Spinal cord (tissue), 10 donors: ENCODE results near the gene OBSCN. TPM values are rescaled to one million over a fixed set of nuclear protein-coding genes. Genes with fewer than 3 reads are reported as not detected.
A peak's percentile ranks its signal among the peaks of the same experiment; 100 is the strongest.
"Not testable (repeated sequence)": the region's sequence is repeated elsewhere in the genome, so short reads cannot be mapped to it uniquely, and the experiment has no call there.

Experiments
- DNase-seq, 6 donors: peaks; one replicate each; pipeline versions ENCODE4 v3.0.0 to v3.0.0-alpha.2; 2013 to 2015; ENCODE audit warnings: low spot score in 6 of 6, low read depth in 4 of 6
- H3K27ac ChIP-seq: one replicate; pipeline ENCODE4 v1.5.1; 2013; ENCODE audit warnings: low read depth, low read length, control low read depth
- H3K27me3 ChIP-seq: one replicate; pipeline ENCODE4 v1.6.1; 2013; ENCODE audit warnings: low read length; ENCODE audit not compliant: control insufficient read depth, insufficient read depth
- H3K36me3 ChIP-seq: one replicate; pipeline ENCODE4 v1.6.1; 2013; ENCODE audit warnings: low read length; ENCODE audit not compliant: control insufficient read depth, insufficient read depth
- H3K4me1 ChIP-seq: one replicate; pipeline ENCODE4 v1.6.1; 2013; ENCODE audit warnings: low read length; ENCODE audit not compliant: control insufficient read depth, insufficient read depth
- H3K4me3 ChIP-seq: one replicate; pipeline ENCODE4 v1.5.1; 2013; ENCODE audit warnings: low read depth, low read length, control low read depth
- H3K9me3 ChIP-seq: one replicate; pipeline ENCODE4 v1.6.1; 2013; ENCODE audit warnings: low read length; ENCODE audit not compliant: control insufficient read depth, insufficient read depth
- WGBS: methylation state at CpG from one replicate; pipeline ENCODE4 v1.1.5; 2013; ENCODE audit warnings: missing lambda C conversion rate; ENCODE audit not compliant: insufficient coverage; 5-methylcytosine and 5-hydroxymethylcytosine counted together
- polyA plus RNA-seq, 2 donors: library from polyadenylated mRNA; unstranded; fragments of 120-200 nt; gene quantifications; one replicate each; pipeline ENCODE4 v1.2.1, GENCODE V29; 2013; ENCODE audit not compliant: insufficient read length in 2 of 2
- total RNA-seq, 2 donors: library from RNA; depleted of rRNA in 1 of 2; stranded (reverse); fragments of 120-200 nt in 1 of 2; fragments of >200 nt in 1 of 2; gene quantifications; one replicate each; pipeline versions ENCODE4 v1.2.3 to v1.2.4, GENCODE V29; 2013 to 2014
- donor health status: healthy.

Gene OBSCN
- total and polyA plus RNA-seq, 4 donors, result 13.5 to 27.2 (median 22.0) TPM

DNA sequence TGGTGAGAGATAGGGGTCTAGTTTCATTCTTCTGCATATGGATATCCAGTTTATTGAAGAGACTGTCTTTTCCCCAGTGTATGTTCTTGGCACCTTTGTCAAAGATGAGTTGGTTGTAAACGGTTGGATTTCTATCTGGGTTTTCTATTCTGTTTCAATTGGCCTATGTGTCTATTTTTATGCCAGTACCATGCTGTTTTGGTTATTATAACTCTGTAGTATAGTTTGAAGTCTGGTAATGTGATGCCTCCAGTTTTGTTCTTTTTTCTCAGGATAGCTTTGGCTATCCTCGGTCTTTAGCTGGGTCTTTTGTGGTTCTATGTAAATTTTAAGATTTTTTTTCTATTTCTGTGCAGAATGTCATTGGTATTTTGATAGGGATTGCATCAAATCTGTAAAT, 19.6 kb upstream of the OBSCN start:
- H3K4me1 ChIP-seq, H3K27me3 ChIP-seq, H3K4me3 ChIP-seq, H3K27ac ChIP-seq, H3K9me3 ChIP-seq, H3K36me3 ChIP-seq, DNase-seq: not testable (repeated sequence)
- WGBS, result 100% methylated on average over 1 of the region's 2 CpGs

DNA sequence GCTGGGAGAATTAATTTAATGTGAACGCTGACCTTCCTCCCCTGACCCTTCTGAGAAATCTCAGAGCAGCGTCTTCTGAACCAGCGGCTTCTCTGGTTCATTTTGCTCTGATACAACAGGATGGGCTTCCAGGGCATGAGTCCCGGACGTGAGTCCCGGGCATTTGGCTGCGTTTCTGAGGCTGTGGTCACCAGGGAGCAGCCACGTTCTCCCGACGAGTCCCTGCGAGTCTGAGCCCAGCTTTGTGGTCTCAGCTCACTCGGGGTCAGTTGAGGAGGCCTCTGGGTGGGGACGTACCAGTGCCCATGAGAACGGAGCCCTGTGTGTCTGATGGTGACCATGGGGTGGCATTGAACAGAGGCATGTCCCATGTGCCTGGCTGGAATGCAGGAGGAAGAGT, 17.7 kb upstream of the OBSCN start:
- Histone ChIP-seq H3K4me3 (no peak overlapping the region), H3K27me3 (no peaks in the 10 kb centered on the region), H3K9me3 (no peaks in the 10 kb centered on the region), H3K27ac (no peak overlapping the region), H3K4me1 (no peaks in the 10 kb centered on the region), H3K36me3 (peaks cover 8% of the 10 kb centered on the region)
- DNase-seq, result no peak
- WGBS, result 94% methylated on average over 14 of the region's 14 CpGs

DNA sequence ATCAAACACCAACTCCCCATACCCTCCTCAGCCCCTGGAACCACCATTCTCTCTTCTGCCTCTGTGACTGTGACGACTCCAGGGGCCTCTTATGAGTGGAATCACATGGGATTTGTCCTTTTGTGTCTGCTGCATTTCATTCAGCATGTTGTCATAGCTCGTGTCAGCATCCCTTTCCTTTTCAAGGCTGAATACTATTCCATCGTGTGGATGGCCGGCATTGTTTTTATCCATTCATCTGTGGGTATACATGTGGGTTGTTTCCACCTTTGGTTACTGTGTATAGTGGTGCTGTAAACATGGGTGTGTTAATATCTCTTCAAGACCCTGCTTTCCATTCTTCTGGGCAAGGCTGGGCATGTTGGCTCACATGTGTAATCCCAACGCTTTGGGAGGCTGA, 17.1 kb upstream of the OBSCN start:
- 71% methylated on average over 2 of the region's 5 CpGs for WGBS
- Histone ChIP-seq H3K4me3 (no peak overlapping the region), H3K36me3 (peaks cover 8% of the 10 kb centered on the region), H3K27ac (no peak overlapping the region), H3K4me1 (no peaks in the 10 kb centered on the region), H3K9me3 (no peaks in the 10 kb centered on the region), H3K27me3 (no peaks in the 10 kb centered on the region)
- no peak for DNase-seq

DNA sequence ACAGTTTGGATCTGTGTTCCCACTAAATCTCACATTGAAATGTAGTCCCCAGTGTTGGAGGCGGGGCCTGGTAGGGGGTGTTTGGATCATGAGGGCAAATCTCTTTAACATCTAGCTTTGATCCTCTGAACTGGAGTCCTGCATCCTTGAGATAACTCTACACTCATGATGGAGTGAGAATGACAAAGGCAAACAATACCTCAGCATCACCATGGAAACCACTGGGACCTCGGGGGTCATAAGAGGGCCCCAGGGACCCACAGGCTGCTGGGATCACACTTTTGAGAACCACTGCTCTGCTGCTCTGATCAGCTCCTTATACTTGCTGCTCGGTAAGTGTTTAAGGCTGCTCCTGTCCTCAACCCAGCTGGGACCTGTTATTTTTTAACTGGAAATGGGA, 13.4 kb upstream of the OBSCN start:
- peaks cover 5% of the 10 kb centered on the region for H3K36me3 ChIP-seq
- H3K27me3 ChIP-seq, result no peaks in the 10 kb centered on the region
- WGBS, result 36% methylated on average over 2 of the region's 3 CpGs
- DNase-seq, result no peak
- H3K27ac ChIP-seq, result no peak overlapping the region
- no peak overlapping the region for H3K4me3 ChIP-seq
- H3K4me1 ChIP-seq, result no peaks in the 10 kb centered on the region
- H3K9me3 ChIP-seq, result peaks cover 4% of the 10 kb centered on the region

DNA sequence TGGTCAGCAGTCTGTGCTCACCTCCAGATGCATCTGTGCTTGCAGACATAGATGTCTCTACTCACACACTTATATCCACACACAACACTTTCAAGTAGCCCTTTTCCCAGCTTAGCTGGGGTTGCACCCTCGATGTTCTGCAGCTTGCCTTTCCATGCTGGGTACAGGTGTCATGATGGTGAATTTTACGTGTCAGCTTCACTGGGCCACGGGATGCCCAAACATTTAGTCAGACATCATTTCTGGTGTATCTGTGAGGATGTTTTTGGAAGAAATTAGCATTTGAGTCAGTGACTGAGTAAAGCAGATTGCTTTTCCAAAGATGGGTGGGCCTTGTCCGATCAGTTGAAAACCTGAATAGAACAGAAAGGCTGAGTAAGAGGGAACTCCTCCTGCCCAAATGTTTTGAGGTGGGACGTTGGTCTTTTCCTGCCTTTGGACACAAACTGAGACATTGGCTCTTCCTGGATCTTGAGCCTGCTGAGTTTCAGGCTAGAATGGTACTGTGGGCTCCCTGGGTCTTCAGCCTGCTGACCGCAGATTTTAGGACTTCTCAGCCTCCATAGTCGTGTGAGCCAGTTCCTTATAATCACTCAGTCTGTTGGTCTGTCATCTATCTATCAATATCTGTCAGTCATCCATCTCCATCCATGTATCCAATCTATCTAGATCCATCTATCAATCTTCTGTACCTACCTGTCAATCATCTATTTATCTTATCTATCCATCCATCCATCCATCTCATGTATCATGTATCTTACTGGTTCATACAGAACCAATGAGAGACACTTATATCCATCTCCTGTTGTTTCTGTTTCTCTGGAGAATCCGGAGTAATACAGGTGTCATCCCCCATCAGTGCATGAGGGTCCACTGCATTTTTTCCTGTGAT, 12.7 kb upstream of the OBSCN start:
- Histone ChIP-seq H3K27me3 (no peaks in the 10 kb centered on the region), H3K36me3 (peaks cover 5% of the 10 kb centered on the region), H3K4me1 (no peaks in the 10 kb centered on the region), H3K9me3 (peaks cover 4% of the 10 kb centered on the region), H3K4me3 (no peak overlapping the region), H3K27ac (no peak overlapping the region)
- no peak for DNase-seq
- WGBS, result 79% methylated on average over 7 of the region's 8 CpGs

DNA sequence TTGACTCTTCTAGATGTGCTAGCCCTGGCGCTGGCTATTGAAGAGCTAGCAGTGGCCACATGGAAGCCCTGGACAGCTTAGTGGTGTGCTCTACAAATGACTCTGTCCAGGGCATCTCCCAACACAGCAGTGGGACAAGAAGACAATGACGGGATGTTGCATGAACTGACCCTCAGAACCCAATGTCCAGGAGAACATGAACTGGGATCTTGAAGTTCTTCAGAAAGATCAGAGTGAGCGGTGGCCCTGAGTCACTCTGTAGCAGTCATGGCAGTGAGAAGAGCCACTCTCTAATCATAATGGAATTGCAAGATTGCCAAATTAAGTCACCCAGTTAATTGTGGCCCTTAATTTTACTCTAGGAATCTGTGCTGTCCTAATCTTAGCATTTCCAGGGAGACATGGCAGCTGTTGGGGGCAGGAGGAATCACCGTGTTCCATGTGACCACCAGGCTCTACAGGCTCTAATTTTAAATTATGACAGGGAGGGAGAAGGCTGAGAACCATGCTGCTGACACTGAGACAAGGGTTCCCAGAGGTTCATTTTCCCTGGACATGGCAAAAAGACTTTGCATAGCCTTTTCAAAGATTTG, 10.2 kb upstream of the OBSCN start:
- peaks cover 4% of the 10 kb centered on the region for H3K9me3 ChIP-seq
- H3K4me1 ChIP-seq, result no peaks in the 10 kb centered on the region
- H3K27me3 ChIP-seq, result no peaks in the 10 kb centered on the region
- no peak overlapping the region for H3K4me3 ChIP-seq
- no peaks in the 10 kb centered on the region for H3K36me3 ChIP-seq
- DNase-seq, result no peak
- WGBS, result 98% methylated on average over 3 of the region's 4 CpGs
- no peak overlapping the region for H3K27ac ChIP-seq

DNA sequence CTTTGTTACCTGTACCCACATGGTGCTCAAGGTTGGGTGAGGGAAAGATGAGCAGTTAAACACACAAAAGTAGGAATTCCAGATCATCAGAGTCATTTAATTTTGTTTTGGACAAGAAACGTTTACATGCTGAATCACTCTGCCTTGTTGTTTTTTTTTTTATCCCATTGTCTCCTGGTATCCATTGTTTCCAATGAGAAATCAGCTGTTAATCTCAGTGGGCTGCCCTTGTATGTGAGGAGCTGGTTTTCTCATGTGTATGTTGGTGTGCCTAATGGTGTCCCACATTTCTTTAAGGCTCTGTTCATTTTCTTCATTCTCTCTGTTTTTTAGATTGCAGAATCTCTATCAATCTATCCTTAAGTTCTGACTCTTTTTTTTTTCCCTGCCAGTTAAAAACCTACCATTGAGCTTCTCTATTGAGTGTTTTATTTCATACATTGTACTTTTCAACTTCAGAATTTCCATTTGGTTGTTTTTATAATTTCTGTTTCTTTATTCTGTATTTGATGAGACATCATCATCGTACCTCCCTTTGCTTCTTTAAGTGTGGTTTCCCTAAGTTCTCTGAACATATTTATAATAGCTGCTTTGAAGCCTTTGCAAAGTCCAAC, 8.8 kb upstream of the OBSCN start:
- Histone ChIP-seq H3K4me1 (no peaks in the 10 kb centered on the region), H3K9me3 (peaks cover 4% of the 10 kb centered on the region), H3K4me3 (no peak overlapping the region), H3K27me3 (no peaks in the 10 kb centered on the region), H3K36me3 (no peaks in the 10 kb centered on the region), H3K27ac (no peak overlapping the region)
- no CpG with 5 or more reads among the region's 2 CpGs for WGBS
- DNase-seq, result no peak

DNA sequence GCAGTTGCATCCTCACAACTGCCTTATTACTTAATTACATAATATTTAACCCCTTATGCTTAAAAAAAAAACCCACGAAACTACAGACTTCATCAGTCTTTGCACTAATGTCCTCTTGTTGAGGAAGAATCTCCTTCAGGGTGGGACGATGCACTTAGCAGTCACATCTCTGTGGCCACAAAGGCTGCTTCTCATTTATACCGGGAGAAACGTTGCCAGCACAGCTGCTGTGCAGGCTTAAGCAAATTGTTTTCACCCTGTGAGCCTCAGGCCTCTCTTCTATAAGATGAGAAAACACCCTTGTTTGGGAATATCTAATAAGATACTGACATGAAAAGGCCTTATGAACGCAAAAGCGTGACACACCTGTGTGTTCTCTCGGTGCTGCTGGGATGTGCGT, 2.9 kb upstream of the OBSCN start:
- H3K36me3 ChIP-seq, result no peaks in the 10 kb centered on the region
- peak in 2 of 6 donors; percentile 21 to 25 for DNase-seq
- no peaks in the 10 kb centered on the region for H3K27me3 ChIP-seq
- 19% methylated on average over 2 of the region's 8 CpGs for WGBS
- no peak overlapping the region for H3K27ac ChIP-seq
- no peaks in the 10 kb centered on the region for H3K9me3 ChIP-seq
- H3K4me1 ChIP-seq, result peaks cover 19% of the 10 kb centered on the region
- no peak overlapping the region for H3K4me3 ChIP-seq

DNA sequence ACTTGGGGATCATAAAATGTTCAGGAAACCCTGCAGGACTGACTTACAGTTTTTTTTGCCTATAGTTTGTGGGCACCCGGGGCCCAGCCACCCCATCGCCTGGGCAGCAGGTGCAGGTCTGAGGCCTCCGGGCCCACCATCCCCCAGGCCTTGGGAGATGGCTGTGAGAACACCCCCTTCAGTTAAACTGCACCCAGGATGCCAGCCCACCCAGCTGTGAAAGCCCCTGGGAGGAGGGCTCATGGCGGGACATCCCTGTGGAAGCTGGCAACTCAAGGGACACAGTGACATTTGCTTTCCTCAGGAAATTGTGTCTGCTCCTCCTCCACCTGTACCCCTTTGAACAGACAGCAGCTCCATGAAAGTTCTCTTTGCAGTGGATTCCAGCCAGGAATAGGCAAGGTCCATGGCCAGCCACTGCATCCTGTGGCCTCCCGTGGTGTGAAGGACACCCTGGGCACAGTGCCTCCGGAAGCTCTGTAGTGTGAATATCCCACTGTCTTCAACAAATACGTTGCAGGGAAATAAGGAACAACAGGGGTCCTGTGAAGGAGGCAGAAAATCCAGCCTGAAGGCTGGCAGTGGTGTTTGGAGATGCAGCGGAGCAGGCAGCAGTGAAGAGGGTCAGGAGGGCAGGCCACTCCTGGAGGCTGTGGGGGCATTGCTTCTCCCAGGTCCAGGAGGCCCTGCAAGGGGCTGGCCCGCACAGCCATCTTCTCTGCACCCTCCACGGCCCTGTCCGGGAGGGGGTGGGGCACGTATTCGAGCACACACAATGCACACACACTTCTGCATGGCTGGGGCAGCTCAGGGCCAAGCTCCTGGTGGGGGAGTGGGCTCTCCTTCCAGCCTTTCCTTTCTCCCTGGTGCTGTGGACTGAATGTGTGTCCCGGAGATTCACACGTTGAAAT, 2.1 kb upstream of the OBSCN start:
- H3K36me3 ChIP-seq, result peaks cover under 1% of the 10 kb centered on the region
- no peaks in the 10 kb centered on the region for H3K27me3 ChIP-seq
- no peak overlapping the region for H3K4me3 ChIP-seq
- H3K9me3 ChIP-seq, result no peaks in the 10 kb centered on the region
- no peak for DNase-seq
- H3K4me1 ChIP-seq, result peaks cover 19% of the 10 kb centered on the region
- H3K27ac ChIP-seq, result no peak overlapping the region
- 72% methylated on average over 5 of the region's 15 CpGs for WGBS
